Neuronal stem cell (in vitro differentiated cells): Measurements from ENCODE around the gene MYH9.

Experiments
- DNase-seq: peaks from one replicate; pipeline ENCODE4 v3.0.0-alpha.2; 2013; ENCODE audit warnings: low spot score
- H2AFZ ChIP-seq: one replicate; pipeline ENCODE4 v1.6.1; 2013; ENCODE audit warnings: mild to moderate bottlenecking, low read length, inconsistent platforms
- H2AK5ac ChIP-seq: 2 replicates; pipeline ENCODE4 v1.6.1; 2013; ENCODE audit warnings: low read depth, mild to moderate bottlenecking, inconsistent platforms, low read length, moderate library complexity, mixed read lengths
- H2BK120ac ChIP-seq: 2 replicates; pipeline ENCODE4 v1.6.1; 2013; ENCODE audit warnings: low read depth, mild to moderate bottlenecking, inconsistent platforms, low read length, moderate library complexity, mixed read lengths
- H2BK12ac ChIP-seq: one replicate; pipeline ENCODE4 v1.6.1; 2013; ENCODE audit warnings: low read length, inconsistent platforms
- H2BK15ac ChIP-seq: 2 replicates; pipeline ENCODE4 v1.6.1; 2013; ENCODE audit warnings: mild to moderate bottlenecking, low read length, inconsistent platforms, mixed read lengths
- H2BK5ac ChIP-seq: one replicate; pipeline ENCODE4 v1.6.1; 2013; ENCODE audit warnings: inconsistent platforms, mild to moderate bottlenecking, low read length, moderate library complexity
- H3K14ac ChIP-seq: one replicate; pipeline ENCODE4 v1.6.1; 2013; ENCODE audit warnings: low read length, inconsistent platforms
- H3K18ac ChIP-seq: 2 replicates; pipeline ENCODE4 v1.6.1; 2013; ENCODE audit warnings: low read length, inconsistent platforms
- H3K23ac ChIP-seq: 2 replicates; pipeline ENCODE4 v1.6.1; 2013; ENCODE audit warnings: low read depth, mild to moderate bottlenecking, mixed read lengths, low read length, inconsistent platforms; ENCODE audit not compliant: poor library complexity
- H3K27ac ChIP-seq: replicated peaks from 3 replicates; pipeline ENCODE4 v1.5.1; 2013; ENCODE audit warnings: low read length, inconsistent platforms
- H3K27me3 ChIP-seq, 3 experiments: 2 replicates each; pipeline ENCODE4 v1.6.1; 2013; ENCODE audit warnings: low read length in 3 of 3, mild to moderate bottlenecking in 2 of 3, inconsistent platforms in 1 of 3, low read depth in 1 of 3, mixed read lengths in 1 of 3, moderate library complexity in 1 of 3; ENCODE audit not compliant: control insufficient read depth in 3 of 3, insufficient read depth in 3 of 3
- H3K36me3 ChIP-seq, 2 donors: replicated peaks in 1 of 2; 2 replicates each; pipeline ENCODE4 v1.6.1; 2013; ENCODE audit warnings: low read length in 2 of 2; ENCODE audit not compliant: control insufficient read depth in 2 of 2, insufficient read depth in 2 of 2
- H3K4ac ChIP-seq: 2 replicates; pipeline ENCODE4 v1.6.1; 2013; ENCODE audit warnings: inconsistent platforms, mild to moderate bottlenecking, low read length, moderate library complexity
- H3K4me1 ChIP-seq, 2 donors: 1 replicate in 1 of 2; 2 replicates in 1 of 2; pipeline ENCODE4 v1.6.1; 2013; ENCODE audit warnings: low read length in 2 of 2, low read depth in 1 of 2; ENCODE audit not compliant: control insufficient read depth in 2 of 2, insufficient read depth in 1 of 2
- H3K4me2 ChIP-seq: one replicate; pipeline ENCODE4 v1.6.1; 2013; ENCODE audit warnings: mild to moderate bottlenecking, low read length, inconsistent platforms; ENCODE audit not compliant: insufficient read depth, poor library complexity, severe bottlenecking
- H3K4me3 ChIP-seq, 2 donors: 2 replicates each; pipeline ENCODE4 v1.5.1; 2013; ENCODE audit warnings: low read length in 2 of 2, mild to moderate bottlenecking in 2 of 2, inconsistent platforms in 1 of 2, moderate library complexity in 1 of 2
- H3K79me1 ChIP-seq: one replicate; pipeline ENCODE4 v1.6.1; 2013; ENCODE audit warnings: low read depth, mild to moderate bottlenecking, inconsistent platforms, low read length, moderate library complexity
- H3K9ac ChIP-seq: one replicate; pipeline ENCODE4 v1.6.1; 2013; ENCODE audit warnings: mild to moderate bottlenecking, low read depth, low read length, inconsistent platforms; ENCODE audit not compliant: poor library complexity
- H3K9me3 ChIP-seq, 2 donors: replicated peaks in 1 of 2; 2 replicates each; pipeline versions ENCODE3 to v1.6.1; 2013; ENCODE audit warnings: low read length in 2 of 2, mild to moderate bottlenecking in 2 of 2, inconsistent platforms in 1 of 2, low read depth in 1 of 2, mixed read lengths in 1 of 2, moderate library complexity in 1 of 2; ENCODE audit not compliant: control insufficient read depth in 2 of 2, insufficient read depth in 1 of 2
- H4K8ac ChIP-seq: one replicate; pipeline ENCODE4 v1.6.1; 2013; ENCODE audit warnings: low read depth, mild to moderate bottlenecking, inconsistent platforms, low read length, moderate library complexity
- H4K91ac ChIP-seq: one replicate; pipeline ENCODE4 v1.6.1; 2013; ENCODE audit warnings: low read length, low read depth, mild to moderate bottlenecking, inconsistent platforms; ENCODE audit not compliant: poor library complexity
- WGBS, 2 donors: extraction: QIAGEN DNeasy Blood & Tissue Kit; methylation state at CpG; one replicate each; pipeline ENCODE4 v1.1.7; 2013; ENCODE audit warnings: missing lambda C conversion rate in 2 of 2, mixed read lengths in 1 of 2; ENCODE audit not compliant: insufficient read length in 2 of 2, insufficient replicate concordance in 1 of 2; ENCODE audit errors: extremely low coverage in 2 of 2; 5-methylcytosine and 5-hydroxymethylcytosine counted together

The MYH9 gene

DNA sequence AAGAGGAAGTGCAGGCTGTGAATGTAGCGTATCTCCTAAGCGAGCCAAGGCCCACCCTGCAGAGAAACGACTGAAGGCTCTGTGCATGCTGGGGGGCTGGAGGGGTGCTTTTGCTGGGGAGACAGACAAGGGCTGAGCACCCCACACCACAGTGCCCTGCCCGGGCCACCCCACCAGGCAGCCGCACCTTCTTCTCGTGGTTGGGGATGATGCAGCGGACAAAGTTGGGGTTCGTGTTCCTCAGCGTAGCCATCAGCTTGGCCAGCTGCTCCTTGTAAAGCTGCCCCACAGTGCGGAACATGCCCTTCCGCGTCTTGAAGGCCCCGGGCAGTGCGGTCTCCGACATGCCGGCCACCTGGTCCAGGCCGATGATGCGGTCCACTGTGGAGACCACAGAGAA is 81.5 kb downstream of the MYH9 start:
- no CpG with 5 or more reads among the region's 18 CpGs for WGBS, 2 donors
- no peaks in the 10 kb centered on the region for H3K4me1 ChIP-seq
- H3K9ac ChIP-seq = no peak overlapping the region
- peaks cover 74 to 92% of the 10 kb centered on the region in 2 donors for H3K36me3 ChIP-seq
- H3K4me2 ChIP-seq = no peak overlapping the region
- no peak overlapping the region for H3K4ac ChIP-seq
- H3K79me1 ChIP-seq = peaks cover 4% of the 10 kb centered on the region
- no peak overlapping the region for H3K23ac ChIP-seq
- no peak overlapping the region for H3K18ac ChIP-seq
- H2AK5ac ChIP-seq = no peak overlapping the region
- H3K4me3 ChIP-seq = no peak overlapping the region
- DNase-seq = no peak
- peaks cover 0 to 3% of the 10 kb centered on the region in 2 donors for H3K9me3 ChIP-seq
- H2BK15ac ChIP-seq = no peak overlapping the region
- H2AFZ ChIP-seq = no peak overlapping the region
- no peaks in the 10 kb centered on the region for H3K27me3 ChIP-seq
- no peak overlapping the region for H3K27ac ChIP-seq
- H2BK120ac ChIP-seq = no peak overlapping the region
- H2BK5ac ChIP-seq = peak overlapping the region; percentile 49
- no peak overlapping the region for H4K8ac ChIP-seq
- H3K14ac ChIP-seq = no peak overlapping the region
- H4K91ac ChIP-seq = no peak overlapping the region
- no peak overlapping the region for H2BK12ac ChIP-seq

- Histone ChIP-seq H3K4me1 (no peaks in the 10 kb centered on the region), H3K4ac (no peak overlapping the region), H2AFZ (no peak overlapping the region), H2BK15ac (no peak overlapping the region), H3K9ac (no peak overlapping the region), H3K18ac (no peak overlapping the region), H4K91ac (no peak overlapping the region), H3K79me1 (no peaks in the 10 kb centered on the region), H3K36me3 (peaks cover 74 to 92% of the 10 kb centered on the region in 2 donors), H3K27ac (no peak overlapping the region), H3K9me3 (peaks cover 0 to 3% of the 10 kb centered on the region in 2 donors), H3K4me3 (no peak overlapping the region), H2BK120ac (no peak overlapping the region), H2BK12ac (no peak overlapping the region), H2BK5ac (no peak overlapping the region), H3K14ac (no peak overlapping the region), H4K8ac (no peak overlapping the region), H2AK5ac (no peak overlapping the region), H3K23ac (no peak overlapping the region), H3K27me3 (no peaks in the 10 kb centered on the region), H3K4me2 (no peak overlapping the region)
- DNase-seq = no peak
- WGBS, 2 donors = no CpG with 5 or more reads among the region's 19 CpGs
Measured at GRCh38 chr22:36305813-36306212, 82.0 kb downstream of the MYH9 start.

- no peak overlapping the region for H3K27ac ChIP-seq
- no peak overlapping the region for H2BK15ac ChIP-seq
- H2BK5ac ChIP-seq = no peak overlapping the region
- no peak overlapping the region for H2AFZ ChIP-seq
- H3K14ac ChIP-seq = no peak overlapping the region
- H3K27me3 ChIP-seq = no peaks in the 10 kb centered on the region
- peaks cover 79 to 94% of the 10 kb centered on the region in 2 donors for H3K36me3 ChIP-seq
- no peak overlapping the region for H4K91ac ChIP-seq
- WGBS, 2 donors = no CpG with 5 or more reads among the region's 10 CpGs
- no peak overlapping the region for H3K4me3 ChIP-seq
- H4K8ac ChIP-seq = no peak overlapping the region
- no peak overlapping the region for H2AK5ac ChIP-seq
- no peak overlapping the region for H3K4me2 ChIP-seq
- no peak overlapping the region for H3K4ac ChIP-seq
- no peak for DNase-seq
- no peaks in the 10 kb centered on the region for H3K4me1 ChIP-seq
- H3K18ac ChIP-seq = no peak overlapping the region
- H2BK120ac ChIP-seq = no peak overlapping the region
- H2BK12ac ChIP-seq = no peak overlapping the region
- peaks cover 0 to 3% of the 10 kb centered on the region in 2 donors for H3K9me3 ChIP-seq
- no peak overlapping the region for H3K23ac ChIP-seq
- H3K79me1 ChIP-seq = no peaks in the 10 kb centered on the region
- peak overlapping the region; percentile 10 for H3K9ac ChIP-seq
Measured at GRCh38 chr22:36304429-36304828, 83.3 kb downstream of the MYH9 start.

DNA sequence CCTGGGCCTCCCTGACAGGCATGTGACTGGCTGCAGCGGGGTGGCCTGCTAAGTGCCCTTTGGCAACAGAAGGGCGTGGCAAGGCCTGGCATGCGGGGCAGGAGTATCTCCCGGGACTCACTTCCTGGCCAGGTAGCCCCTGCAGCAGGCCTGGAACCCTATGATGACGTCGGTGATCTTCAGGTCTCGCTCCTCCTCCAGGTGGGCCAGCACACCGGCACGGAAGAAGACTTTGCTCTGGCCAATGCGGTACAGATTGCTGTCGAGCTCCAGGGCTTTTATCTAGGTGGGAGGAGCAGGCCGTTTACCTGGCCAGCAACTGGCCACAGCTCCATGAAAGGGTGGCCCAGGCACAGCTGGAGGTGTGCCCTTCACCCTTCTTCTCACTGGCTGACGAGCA is 83.9 kb downstream of the MYH9 start:
- Histone ChIP-seq H2BK120ac (no peak overlapping the region), H3K23ac (no peak overlapping the region), H3K36me3 (peaks cover 79 to 94% of the 10 kb centered on the region in 2 donors), H2BK12ac (no peak overlapping the region), H3K27me3 (no peaks in the 10 kb centered on the region), H3K9me3 (peaks cover 0 to 3% of the 10 kb centered on the region in 2 donors), H3K4me3 (no peak overlapping the region), H2AFZ (no peak overlapping the region), H3K4me1 (no peaks in the 10 kb centered on the region), H4K8ac (no peak overlapping the region), H3K27ac (no peak overlapping the region), H3K9ac (no peak overlapping the region), H3K4ac (no peak overlapping the region), H4K91ac (no peak overlapping the region), H3K79me1 (no peaks in the 10 kb centered on the region), H2BK15ac (no peak overlapping the region), H3K18ac (no peak overlapping the region), H2AK5ac (no peak overlapping the region), H2BK5ac (peak overlapping the region; percentile 83), H3K4me2 (no peak overlapping the region), H3K14ac (no peak overlapping the region)
- no peak for DNase-seq
- WGBS, 2 donors = no CpG with 5 or more reads among the region's 13 CpGs
